K562 (cell line): ENCODE results near the gene SRCIN1. TPM values are rescaled to one million over a fixed set of nuclear protein-coding genes. Genes with fewer than 3 reads are reported as not detected.
A peak's percentile ranks its signal among the peaks of the same experiment; 100 is the strongest.

Experiments used
- CEBPB ChIP-seq: fragments of 450-650 bp; IDR thresholded peaks from 2 replicates; pipeline ENCODE4 v1.6.1; 2016; ENCODE audit warnings: missing genetic modification characterization, missing compliant biosample characterization
- CHD7 ChIP-seq: fragments of 200-600 bp; sonication (generic); IDR thresholded peaks from one replicate; pipeline ENCODE4 v1.6.1; 2012; ENCODE audit warnings: mild to moderate bottlenecking, low read depth, low read length, inconsistent platforms
- HMGN3 ChIP-seq: IDR thresholded peaks from 2 replicates; pipeline ENCODE4 v1.6.1; 2011; ENCODE audit warnings: borderline replicate concordance, low read depth, mild to moderate bottlenecking, mixed read lengths, low read length; ENCODE audit not compliant: insufficient read length; ENCODE audit errors: extremely low read depth
- HNRNPL ChIP-seq: fragments of 200-400 bp; formaldehyde crosslinking; IDR thresholded peaks from 2 replicates; pipeline ENCODE4 v1.6.1; 2017; ENCODE audit warnings: low read depth, mild to moderate bottlenecking, low read length
- NR2C2 ChIP-seq, 2 experiments: fragments of 200-800 bp in 1 of 2; sonication (Bioruptor generic) in 1 of 2; sonication (generic) in 1 of 2; formaldehyde crosslinking in 1 of 2; IDR thresholded peaks; 2 replicates each; pipeline versions ENCODE4 v1.6.1 to v1.8.0; 2016 to 2022; ENCODE audit warnings: mild to moderate bottlenecking in 1 of 2, missing compliant biosample characterization in 1 of 2, missing genetic modification characterization in 1 of 2, missing genetic modification reagents in 1 of 2
- UBTF ChIP-seq, 2 experiments: IDR thresholded peaks; 2 replicates each; pipeline ENCODE4 v1.6.1; 2012; ENCODE audit warnings: improper control_type of control experiment in 2 of 2, low read depth in 2 of 2, low read length in 2 of 2, borderline replicate concordance in 1 of 2
- polyA plus RNA-seq, 8 experiments: library from polyadenylated mRNA; depleted of rRNA in 4 of 8; stranded (reverse) in 5 of 8; unstranded in 3 of 8; fragments of >200 nt; fragmentation: Nextera tagmentation in 2 of 8; fragmentation: Illumina TruSeq in 1 of 8; extraction: Ambion mirVana in 2 of 8; extraction: Trizol in 1 of 8; gene quantifications; 2 replicates each; pipeline versions ENCODE4 v1.2.1 to v1.2.3, GENCODE V29; 2011 to 2014; ENCODE audit warnings: inconsistent platforms in 1 of 8, missing spikeins in 1 of 8
- total RNA-seq, 7 experiments: library from RNA; depleted of rRNA in 6 of 7; stranded (reverse); fragments of >200 nt in 6 of 7; fragmentation: Illumina TruSeq in 2 of 7; extraction: Trizol in 2 of 7; gene quantifications; 2 replicates each; pipeline versions ENCODE4 v1.2.1 to v1.2.3, GENCODE V29; 2011 to 2021; ENCODE audit warnings: low replicate concordance in 1 of 7

SRCIN1 gene
- total and polyA plus RNA-seq, 9 of the 15 experiments (the other 6 are each of a cell fraction or from before 2014, with no cell fraction given): 0.09 to 0.33 (median 0.13) TPM; not detected in 6

- no peak for TF ChIP-seq CHD7
- TF ChIP-seq HNRNPL: no peak
- TF ChIP-seq CEBPB (tag): no peak
- no peak for TF ChIP-seq NR2C2 (CRISPR knock-in tag; IDR thresholded peaks at IDR 0.05)
- TF ChIP-seq NR2C2 (tag; IDR thresholded peaks at IDR 0.05): peak; percentile 59
- TF ChIP-seq HMGN3: peak; percentile 32
- TF ChIP-seq UBTF (IDR thresholded peaks at IDR 0.05; ENCODE audit: borderline replicate concordance in 1 of 2, low read depth in 2 of 2, low read length in 2 of 2): no peak
Measured at GRCh38 chr17:38605841-38606645, at the start of gene SRCIN1 (continued).
